Activated effector memory CD4-positive, alpha-beta T cell treated with anti-CD3 and anti-CD28 coated beads, Interleukin-2, amount 50 U/mL, for 16 hours (primary cell): ENCODE results near the gene CDHR3.

ENCODE experiments used
- DNase-seq: peaks from one replicate; pipeline ENCODE4 v3.0.0-alpha.2; 2020

CDHR3 gene

GRCh38 chr7:106053109-106053508, 90.0 kb downstream of the CDHR3 start:
- DNase-seq = no peak

GRCh38 chr7:106054156-106054910, 91.3 kb downstream of the CDHR3 start:
- DNase-seq = no peak

GRCh38 chr7:106054971-106055532, 92.0 kb downstream of the CDHR3 start:
- no peak for DNase-seq

- peak; percentile 87 for DNase-seq
These were observed 93.6 kb downstream of the CDHR3 start for GRCh38 chr7:106056513-106057203.

GRCh38 chr7:106057204-106057961, 94.3 kb downstream of the CDHR3 start:
- no peak for DNase-seq

- DNase-seq = no peak
These were observed 95.2 kb downstream of the CDHR3 start for GRCh38 chr7:106057962-106058927.

- no peak for DNase-seq
These were observed 95.9 kb downstream of the CDHR3 start for GRCh38 chr7:106058928-106059324.

- no peak for DNase-seq
These were observed 96.5 kb downstream of the CDHR3 start for GRCh38 chr7:106059556-106059955.

- no peak for DNase-seq
These were observed 97.4 kb downstream of the CDHR3 start for GRCh38 chr7:106060394-106060920.

GRCh38 chr7:106061301-106061979, 98.4 kb downstream of the CDHR3 start:
- DNase-seq = no peak

- no peak for DNase-seq
These were observed 98.9 kb downstream of the CDHR3 start for GRCh38 chr7:106062006-106062405.

GRCh38 chr7:106062521-106062931, 99.5 kb downstream of the CDHR3 start:
- DNase-seq = no peak

- DNase-seq = no peak
These were observed 100.0 kb downstream of the CDHR3 start for GRCh38 chr7:106063024-106063423.

GRCh38 chr7:106063692-106064091, 100.6 kb downstream of the CDHR3 start:
- no peak for DNase-seq

- no peak for DNase-seq
These were observed 101.3 kb downstream of the CDHR3 start for GRCh38 chr7:106064316-106064715.

- DNase-seq = no peak
These were observed 101.9 kb downstream of the CDHR3 start for GRCh38 chr7:106064771-106065574.

- no peak for DNase-seq
These were observed 102.8 kb downstream of the CDHR3 start for GRCh38 chr7:106065575-106066500.

GRCh38 chr7:106067678-106068077, 104.6 kb downstream of the CDHR3 start:
- no peak for DNase-seq

- DNase-seq = no peak
These were observed 105.5 kb downstream of the CDHR3 start for GRCh38 chr7:106068538-106068961.
